ENCODE measurements around the gene KLF9. TPM values are rescaled to one million over a fixed set of nuclear protein-coding genes. Genes with fewer than 3 reads are reported as not detected.

KLF9 gene
- total and polyA plus RNA-seq, 9 of the 15 experiments (the other 6 are each of a cell fraction or from before 2014, with no cell fraction given), result 3.3 to 11.9 (median 6.9) TPM

- TF ChIP-seq, protein P1, sequence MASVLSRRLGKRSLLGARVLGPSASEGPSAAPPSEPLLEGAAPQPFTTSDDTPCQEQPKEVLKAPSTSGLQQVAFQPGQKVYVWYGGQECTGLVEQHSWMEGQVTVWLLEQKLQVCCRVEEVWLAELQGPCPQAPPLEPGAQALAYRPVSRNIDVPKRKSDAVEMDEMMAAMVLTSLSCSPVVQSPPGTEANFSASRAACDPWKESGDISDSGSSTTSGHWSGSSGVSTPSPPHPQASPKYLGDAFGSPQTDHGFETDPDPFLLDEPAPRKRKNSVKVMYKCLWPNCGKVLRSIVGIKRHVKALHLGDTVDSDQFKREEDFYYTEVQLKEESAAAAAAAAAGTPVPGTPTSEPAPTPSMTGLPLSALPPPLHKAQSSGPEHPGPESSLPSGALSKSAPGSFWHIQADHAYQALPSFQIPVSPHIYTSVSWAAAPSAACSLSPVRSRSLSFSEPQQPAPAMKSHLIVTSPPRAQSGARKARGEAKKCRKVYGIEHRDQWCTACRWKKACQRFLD (CRISPR knock-in tag; IDR thresholded peaks at IDR 0.05), result no peak; the same call in none of the 2 replicates
- no peak for TF ChIP-seq DDX20 (tag; IDR thresholded peaks at IDR 0.05; ENCODE audit: low read depth)
- TF ChIP-seq TRIM28 (IDR thresholded peaks at IDR 0.05), result no peak
- no peak for TF ChIP-seq PHB2 (IDR thresholded peaks at IDR 0.05; ENCODE audit: low read depth)
- TF ChIP-seq SMAD1 (IDR thresholded peaks at IDR 0.05; ENCODE audit: low read depth, low read length, partially characterized antibody), result no peak
- TF ChIP-seq SETDB1 (IDR thresholded peaks at IDR 0.05; ENCODE audit: low read length), result no peak
- TF ChIP-seq NR2F6 (CRISPR knock-in tag; IDR thresholded peaks at IDR 0.05), result no peak
- no peak for TF ChIP-seq BRF2 (IDR thresholded peaks at IDR 0.05; ENCODE audit: borderline replicate concordance, insufficient read depth, insufficient read length)
- TF ChIP-seq SOX6 (IDR thresholded peaks at IDR 0.05), result no peak
- no peak for TF ChIP-seq HDAC8 (tag; IDR thresholded peaks at IDR 0.05)
- TF ChIP-seq SUPT5H (IDR thresholded peaks at IDR 0.05), result no peak; the same call in 1 of the 2 replicates
- no peak for TF ChIP-seq RREB1 (CRISPR knock-in tag; IDR thresholded peaks at IDR 0.05)
- no peak for TF ChIP-seq NR3C1 (CRISPR knock-in tag; IDR thresholded peaks at IDR 0.05)
- peak; percentile 89 for TF ChIP-seq SMAD4 (CRISPR knock-in tag; conservative IDR thresholded peaks at IDR 0.05)
- no peak for TF ChIP-seq ZNF699 (CRISPR knock-in tag; IDR thresholded peaks at IDR 0.05; ENCODE audit: insufficient replicate concordance)
- no peak for TF ChIP-seq HOXB6 (CRISPR knock-in tag; IDR thresholded peaks at IDR 0.05; ENCODE audit: borderline replicate concordance)
Measured at GRCh38 chr9:70418822-70419555, 4.5 kb upstream of the KLF9 start (continued).
